ENCODE data around the gene PSMD6.

GRCh38 chr3:63990204-63990603, 33.1 kb downstream of the PSMD6 start:
- TF ChIP-seq CTCF (IDR thresholded peaks at IDR 0.05 in 2 of 3, conservative IDR thresholded peaks at IDR 0.05 in 1 of 3; ENCODE audit: control insufficient read depth in 2 of 3, extremely low read depth in 1 of 3, insufficient read depth in 1 of 3, low read depth in 3 of 3, low read length in 3 of 3): no peak
- no peak for TF ChIP-seq MAX (IDR thresholded peaks at IDR 0.05; ENCODE audit: low read depth, low read length)
- TF ChIP-seq POLR2A (IDR thresholded peaks at IDR 0.05; ENCODE audit: low read depth, low read length): no peak
- TF ChIP-seq CREM (IDR thresholded peaks at IDR 0.05; ENCODE audit: low read depth): no peak
- no peak for TF ChIP-seq CREB1 (IDR thresholded peaks at IDR 0.05; ENCODE audit: low read depth)
- TF ChIP-seq PBX3 (IDR thresholded peaks at IDR 0.05; ENCODE audit: insufficient replicate concordance, low read depth, low read length): no peak
- TF ChIP-seq EZH2 (IDR thresholded peaks at IDR 0.05; ENCODE audit: borderline replicate concordance, control insufficient read depth, low read depth, low read length): no peak
- no peak for TF ChIP-seq ATF7 (IDR thresholded peaks at IDR 0.05; ENCODE audit: low read depth)
- TF ChIP-seq TCF3 (IDR thresholded peaks at IDR 0.05; ENCODE audit: borderline replicate concordance, insufficient read depth, low read depth, low read length): no peak
- TF ChIP-seq CHD4 (IDR thresholded peaks at IDR 0.05): no peak
- no peak for TF ChIP-seq BCL3 (IDR thresholded peaks at IDR 0.05; ENCODE audit: borderline replicate concordance, insufficient read depth, low read depth, low read length, poor library complexity, severe bottlenecking)
- no peak for TF ChIP-seq REST (IDR thresholded peaks at IDR 0.05; ENCODE audit: low read depth, low read length)
